Ovary (tissue), 9 donors: Measurements from ENCODE around the gene ZNF70. TPM values are rescaled to one million over a fixed set of nuclear protein-coding genes. Genes with fewer than 3 reads are reported as not detected.

Source experiments
- DNase-seq, 5 donors: peaks; one replicate each; pipeline ENCODE4 v3.0.0-alpha.2; 2019 to 2020
- H3K27ac ChIP-seq, 2 donors: fragments of 200-600 bp; one replicate each; pipeline versions ENCODE4 v1.5.1 to v1.8.0; 2019 to 2022
- H3K27me3 ChIP-seq: fragments of 200-600 bp; one replicate; pipeline ENCODE4 v1.8.0; 2022
- H3K36me3 ChIP-seq: fragments of 200-600 bp; sonication (generic); one replicate; pipeline ENCODE4 v1.5.1; 2019
- H3K4me1 ChIP-seq: one replicate; pipeline ENCODE4 v1.8.1; 2013; ENCODE audit warnings: mild to moderate bottlenecking, moderate library complexity; ENCODE audit not compliant: insufficient read depth
- H3K4me3 ChIP-seq: fragments of 200-600 bp; sonication (generic); one replicate; pipeline ENCODE4 v1.5.1; 2017
- H3K9me3 ChIP-seq, 2 donors: fragments of 200-600 bp in 1 of 2; sonication (generic) in 1 of 2; one replicate each; pipeline versions ENCODE4 v1.5.1 to v1.8.1; 2013 to 2019; ENCODE audit warnings: mild to moderate bottlenecking in 1 of 2, moderate library complexity in 1 of 2
- CTCF ChIP-seq, 3 donors: fragments of 450-650 bp in 2 of 3; fragments of 200-600 bp in 1 of 3; IDR thresholded peaks; one replicate each; pipeline versions ENCODE4 v1.5.1 to v1.8.0; 2016 to 2022; ENCODE audit warnings: antibody characterized with exemption in 3 of 3, mild to moderate bottlenecking in 1 of 3
- EP300 ChIP-seq: sonication (generic); formaldehyde crosslinking; IDR thresholded peaks from one replicate; pipeline ENCODE4 v1.6.1; 2017; ENCODE audit warnings: antibody characterized with exemption
- POLR2A ChIP-seq: fragments of 450-650 bp; IDR thresholded peaks from one replicate; pipeline ENCODE4 v1.6.1; 2017; ENCODE audit warnings: antibody characterized with exemption, mild to moderate bottlenecking, moderate library complexity
- WGBS, 3 donors: extraction: QIAGEN DNeasy Blood & Tissue Kit in 1 of 3; methylation state at CpG; one replicate each; pipeline versions ENCODE4 v1.1.5 to v1.1.7; 2013 to 2017; 5-methylcytosine and 5-hydroxymethylcytosine counted together
- intact Hi-C, 4 donors: fragments of 100-400 bp; cut with DNase I; formaldehyde crosslinking; loops; one replicate each; pipeline versions ENCODE4 v1.11.0 to v1.15.1; 2022 to 2023
- polyA plus RNA-seq, 2 donors: library from polyadenylated mRNA; stranded (reverse); fragments of 200-250 nt in 1 of 2; fragments of 350-450 nt in 1 of 2; fragmentation: Illumina TruSeq in 1 of 2; extraction: RNeasy Lipid Tissue Mini Kit (QIAGEN cat#74804) in 1 of 2; gene quantifications; one replicate each; pipeline ENCODE4 v1.2.3, GENCODE V29; 2013 to 2014
- total RNA-seq, 7 donors: library from RNA; depleted of rRNA in 2 of 7; stranded (reverse); fragments of >200 nt in 2 of 7; fragmentation: NEBNext Ultra II Directional in 3 of 7; extraction: Animal tissue kit (Norgen Biotek cat#: 25700) in 3 of 7; gene quantifications; one replicate each; pipeline versions ENCODE4 v1.1.0 to v1.2.4, GENCODE V29; 2016 to 2023
- donor health status: DM: no; HTN: no; CAD: no; lungs with moderate emphysema.
- donor health status: DM: no; HTN: no; CAD: no.
- donor health status: Bipolar disorder and iron deficiency.
- donor health status: DM: yes; HTN: yes; CAD: no.
- donor health status: DM: no; HTN: no; CAD: no.
- donor health status: DM: yes; HTN: yes; CAD: no.

ZNF70 gene
- total and polyA plus RNA-seq, 9 donors: 3.8 to 21.6 (median 16.1) TPM

DNA sequence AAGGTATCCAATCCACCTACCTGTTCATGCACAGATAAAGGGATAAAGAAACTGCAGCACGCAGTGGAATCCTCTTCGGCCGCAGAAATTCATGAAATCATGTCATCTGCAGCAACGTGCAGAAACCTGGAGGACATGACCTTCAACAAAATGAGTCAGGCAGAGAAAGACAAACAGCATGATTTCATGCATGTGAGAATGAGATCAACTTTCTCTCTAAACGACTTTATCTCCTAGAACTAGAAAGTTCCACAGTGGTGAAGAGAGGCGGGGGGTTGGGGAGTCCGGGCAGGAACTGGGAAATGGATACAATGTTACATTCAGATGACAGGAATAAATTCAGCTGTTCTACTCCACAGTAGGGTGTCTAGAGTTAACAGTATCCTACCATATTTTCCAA lies 50.2 kb downstream of the ZNF70 start:
- Histone ChIP-seq H3K36me3 (no peaks in the 10 kb centered on the region), H3K4me3 (no peak overlapping the region), H3K4me1 (no peaks in the 10 kb centered on the region), H3K27me3 (no peaks in the 10 kb centered on the region), H3K9me3 (no peaks in the 10 kb centered on the region), H3K27ac (no peak overlapping the region)
- intact Hi-C loops: no loop called here
- 72 to 78% (median 76%) methylated on average over 7 of the region's 7 CpGs for WGBS, 3 donors
- no peak for DNase-seq
- TF ChIP-seq POLR2A: no peak
- no peak for TF ChIP-seq CTCF (IDR thresholded peaks at IDR 0.05)
- TF ChIP-seq EP300: no peak

DNA sequence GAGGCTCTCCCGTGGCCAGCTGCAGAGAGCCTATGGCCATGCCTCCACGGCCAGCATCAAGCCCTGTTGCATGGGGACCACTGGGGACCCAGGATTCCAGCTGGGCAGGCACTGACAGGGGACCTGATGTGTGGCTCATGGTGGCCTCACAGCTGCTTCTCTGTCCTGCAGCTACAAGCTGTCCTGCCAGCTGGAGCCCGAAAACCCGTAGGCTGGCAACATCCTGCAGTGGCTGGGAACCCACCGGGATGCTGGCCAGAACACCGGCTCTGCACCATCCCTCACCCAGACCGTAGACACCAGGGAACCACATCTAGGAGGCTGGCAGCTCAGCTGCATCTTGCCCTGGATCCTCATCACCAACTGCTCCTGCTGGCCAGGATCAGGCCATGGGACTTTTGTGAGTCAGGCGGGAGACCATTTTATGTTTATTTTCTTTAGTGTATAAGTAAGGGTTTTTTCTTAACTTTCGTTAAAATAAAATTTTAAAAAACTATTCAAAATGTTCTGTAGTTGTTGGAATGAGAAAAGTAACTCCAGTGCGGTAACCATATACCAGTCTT lies 52.2 kb downstream of the ZNF70 start:
- Histone ChIP-seq H3K4me1 (no peaks in the 10 kb centered on the region), H3K4me3 (no peak overlapping the region), H3K27ac (no peak overlapping the region), H3K9me3 (no peaks in the 10 kb centered on the region), H3K27me3 (no peaks in the 10 kb centered on the region), H3K36me3 (no peaks in the 10 kb centered on the region)
- intact Hi-C loops: no loop called here
- 92 to 97% (median 93%) methylated on average over 8 to 10 of the region's 10 CpGs for WGBS, 3 donors
- TF ChIP-seq EP300 (no peak), POLR2A (no peak), CTCF (IDR thresholded peaks at IDR 0.05) (no peak)
- no peak for DNase-seq

GRCh38 chr22:23698094-23698493 lies 52.8 kb downstream of the ZNF70 start:
- no peak overlapping the region for H3K27ac ChIP-seq
- 78 to 84% (median 81%) methylated on average over 4 of the region's 4 CpGs for WGBS, 3 donors
- H3K36me3 ChIP-seq: no peaks in the 10 kb centered on the region
- intact Hi-C loops: no loop called here
- H3K9me3 ChIP-seq: no peaks in the 10 kb centered on the region
- TF ChIP-seq EP300: no peak
- TF ChIP-seq CTCF (IDR thresholded peaks at IDR 0.05): no peak
- TF ChIP-seq POLR2A: no peak
- peak in 1 of 5 donors; percentile 17 for DNase-seq
- no peak overlapping the region for H3K4me3 ChIP-seq
- H3K4me1 ChIP-seq: no peaks in the 10 kb centered on the region
- H3K27me3 ChIP-seq: no peaks in the 10 kb centered on the region

DNA sequence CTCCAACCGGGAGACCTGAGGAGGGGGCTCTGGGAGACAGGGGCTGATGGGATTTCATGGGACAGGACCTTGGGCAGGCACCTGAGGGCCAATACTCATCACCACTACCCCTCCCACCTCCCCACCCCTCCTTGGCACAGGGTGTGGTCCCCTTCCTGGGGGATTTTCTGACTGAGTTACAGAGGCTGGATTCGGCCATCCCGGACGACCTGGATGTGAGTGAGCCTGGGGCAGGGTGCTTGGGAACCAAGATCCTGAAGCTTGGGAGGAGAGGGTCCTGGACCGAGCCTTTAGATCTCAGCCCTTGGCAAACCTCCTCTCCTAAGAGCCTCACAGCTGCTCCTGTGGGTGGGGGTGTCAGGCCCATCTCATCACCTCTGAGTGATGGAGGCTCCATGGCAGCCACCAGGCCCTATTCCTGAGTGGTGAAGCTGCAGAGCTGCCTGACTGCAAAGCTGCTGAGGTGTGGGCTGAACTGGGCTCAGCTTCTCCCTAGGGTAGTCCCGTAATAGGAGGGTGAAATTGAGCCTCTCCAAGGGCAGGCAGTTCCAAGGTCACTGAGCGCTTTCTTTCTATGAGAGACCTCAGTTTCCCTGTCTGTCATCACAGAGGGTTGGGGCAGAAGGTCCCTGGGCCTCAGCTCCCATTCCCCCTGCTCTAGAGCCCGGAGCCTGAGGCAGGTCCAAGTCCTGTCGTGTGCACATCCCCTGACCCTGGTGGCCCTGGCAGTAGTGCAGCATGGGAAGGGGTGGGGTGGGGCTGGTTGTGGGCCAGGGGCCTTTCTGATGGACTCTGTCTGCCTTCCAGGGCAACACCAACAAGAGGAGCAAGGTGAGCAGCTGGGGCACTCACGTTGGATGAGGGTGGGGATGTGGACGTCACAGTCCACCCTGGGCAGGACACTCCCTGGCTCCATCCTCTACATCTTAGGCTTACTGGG lies 53.6 kb downstream of the ZNF70 start:
- Histone ChIP-seq H3K27me3 (no peaks in the 10 kb centered on the region), H3K4me1 (no peaks in the 10 kb centered on the region), H3K4me3 (no peak overlapping the region), H3K36me3 (no peaks in the 10 kb centered on the region), H3K9me3 (no peaks in the 10 kb centered on the region), H3K27ac (no peak overlapping the region)
- 83 to 86% (median 86%) methylated on average over 10 to 11 of the region's 11 CpGs for WGBS, 3 donors
- TF ChIP-seq POLR2A (no peak), CTCF (IDR thresholded peaks at IDR 0.05) (no peak), EP300 (no peak)
- intact Hi-C loops: no loop called here
- DNase-seq: peak in 1 of 5 donors; percentile 25
